Duodenal mucosa (tissue), 2 donors: ENCODE data around the gene MTA3.
"Not testable (repeated sequence)": the region's sequence is repeated elsewhere in the genome, so short reads cannot be mapped to it uniquely, and the experiment has no call there.

Source experiments
- H3K27ac ChIP-seq: one replicate; pipeline ENCODE4 v1.7.0; 2013; ENCODE audit warnings: low read depth, low read length
- H3K27me3 ChIP-seq, 2 donors: one replicate each; pipeline ENCODE4 v1.7.0; 2013; ENCODE audit warnings: low read length in 2 of 2, control low read depth in 1 of 2; ENCODE audit not compliant: insufficient read depth in 2 of 2, control insufficient read depth in 1 of 2
- H3K36me3 ChIP-seq, 2 donors: one replicate each; pipeline ENCODE4 v1.7.0; 2013; ENCODE audit warnings: low read length in 2 of 2, control low read depth in 1 of 2; ENCODE audit not compliant: insufficient read depth in 2 of 2, control insufficient read depth in 1 of 2
- H3K4me1 ChIP-seq, 2 donors: one replicate each; pipeline ENCODE4 v1.7.0; 2013; ENCODE audit warnings: low read length in 2 of 2, control low read depth in 1 of 2; ENCODE audit not compliant: insufficient read depth in 2 of 2, control insufficient read depth in 1 of 2
- H3K4me3 ChIP-seq, 2 donors: one replicate each; pipeline ENCODE4 v1.7.0; 2013; ENCODE audit warnings: low read length in 2 of 2, low read depth in 1 of 2
- H3K9ac ChIP-seq, 2 donors: one replicate each; pipeline ENCODE4 v1.7.0; 2013; ENCODE audit warnings: low read length in 2 of 2, low read depth in 1 of 2
- H3K9me3 ChIP-seq, 2 donors: one replicate each; pipeline ENCODE4 v1.7.0; 2013; ENCODE audit warnings: low read length in 2 of 2, control low read depth in 1 of 2; ENCODE audit not compliant: control insufficient read depth in 1 of 2

MTA3 gene

GRCh38 chr2:42722320-42723190 is 154.1 kb downstream of the MTA3 start:
- Histone ChIP-seq H3K27me3 (no peaks in the 10 kb centered on the region), H3K9me3 (no peaks in the 10 kb centered on the region), H3K27ac (no peak overlapping the region), H3K36me3 (no peaks in the 10 kb centered on the region), H3K4me1 (peaks cover 16 to 25% of the 10 kb centered on the region in 2 donors), H3K9ac (no peak overlapping the region), H3K4me3 (peak overlapping the region; percentile 16 to 37)

GRCh38 chr2:42723465-42723864 is 155.0 kb downstream of the MTA3 start:
- Histone ChIP-seq H3K36me3 (no peaks in the 10 kb centered on the region), H3K4me3 (no peak overlapping the region), H3K9ac (no peak overlapping the region), H3K27ac (no peak overlapping the region), H3K4me1 (peaks cover 16 to 25% of the 10 kb centered on the region in 2 donors), H3K9me3 (no peaks in the 10 kb centered on the region), H3K27me3 (no peaks in the 10 kb centered on the region)

- H3K27me3 ChIP-seq = no peaks in the 10 kb centered on the region
- no peak overlapping the region for H3K27ac ChIP-seq
- no peak overlapping the region for H3K9ac ChIP-seq
- peaks cover 0 to 5% of the 10 kb centered on the region in 2 donors for H3K9me3 ChIP-seq
- H3K4me3 ChIP-seq = no peak overlapping the region
- H3K36me3 ChIP-seq = no peaks in the 10 kb centered on the region
- H3K4me1 ChIP-seq = peaks cover 16 to 25% of the 10 kb centered on the region in 2 donors
Observed at GRCh38 chr2:42724886-42725285, 156.5 kb downstream of the MTA3 start.

- Histone ChIP-seq H3K27me3 (no peaks in the 10 kb centered on the region), H3K4me3 (no peak overlapping the region), H3K4me1 (peaks cover 16 to 25% of the 10 kb centered on the region in 2 donors), H3K36me3 (no peaks in the 10 kb centered on the region), H3K27ac (no peak overlapping the region), H3K9ac (no peak overlapping the region), H3K9me3 (peaks cover 0 to 6% of the 10 kb centered on the region in 2 donors)
Observed at GRCh38 chr2:42725657-42726056, 157.2 kb downstream of the MTA3 start.

GRCh38 chr2:42726680-42727079 is 158.2 kb downstream of the MTA3 start:
- no peak overlapping the region for H3K4me3 ChIP-seq
- H3K9me3 ChIP-seq = peaks cover 0 to 6% of the 10 kb centered on the region in 2 donors
- H3K4me1 ChIP-seq = peaks cover 16 to 23% of the 10 kb centered on the region in 2 donors
- H3K27me3 ChIP-seq = no peaks in the 10 kb centered on the region
- H3K36me3 ChIP-seq = no peaks in the 10 kb centered on the region
- no peak overlapping the region for H3K27ac ChIP-seq
- no peak overlapping the region for H3K9ac ChIP-seq

GRCh38 chr2:42731316-42731715 is 162.9 kb downstream of the MTA3 start:
- H3K4me1 ChIP-seq, H3K4me3 ChIP-seq: not testable (repeated sequence)
- peaks cover 7 to 17% of the 10 kb centered on the region in 2 donors for H3K9me3 ChIP-seq

GRCh38 chr2:42733852-42734251 is 165.4 kb downstream of the MTA3 start:
- Histone ChIP-seq H3K27me3 (no peaks in the 10 kb centered on the region), H3K4me3 (no peak overlapping the region), H3K36me3 (peaks cover 4 to 12% of the 10 kb centered on the region in 2 donors), H3K27ac (no peak overlapping the region), H3K4me1 (no peaks in the 10 kb centered on the region), H3K9me3 (peaks cover 7 to 17% of the 10 kb centered on the region in 2 donors), H3K9ac (no peak overlapping the region)

More at GRCh38 chr2:42731316-42731715, 162.9 kb downstream of the MTA3 start:
- H3K27ac ChIP-seq, H3K9ac ChIP-seq, H3K36me3 ChIP-seq, H3K27me3 ChIP-seq: not testable (repeated sequence)

- peaks cover 0 to 5% of the 10 kb centered on the region in 2 donors for H3K4me1 ChIP-seq
- no peak overlapping the region for H3K27ac ChIP-seq
- H3K9me3 ChIP-seq = peaks cover 7 to 11% of the 10 kb centered on the region in 2 donors
- no peak overlapping the region for H3K4me3 ChIP-seq
- H3K36me3 ChIP-seq = peaks cover 4 to 12% of the 10 kb centered on the region in 2 donors
- H3K27me3 ChIP-seq = no peaks in the 10 kb centered on the region
- H3K9ac ChIP-seq = no peak overlapping the region
Observed at GRCh38 chr2:42736598-42737322, 168.3 kb downstream of the MTA3 start.

- Histone ChIP-seq H3K27me3 (no peaks in the 10 kb centered on the region), H3K4me1 (peaks cover 0 to 5% of the 10 kb centered on the region in 2 donors), H3K9me3 (no peaks in the 10 kb centered on the region), H3K36me3 (peaks cover 4 to 12% of the 10 kb centered on the region in 2 donors), H3K27ac (no peak overlapping the region), H3K9ac (no peak overlapping the region), H3K4me3 (no peak overlapping the region)
Observed at GRCh38 chr2:42741140-42741539, 172.7 kb downstream of the MTA3 start.
